Kidney (tissue), 14 donors: Measurements from ENCODE around the gene TAAR2. TPM values are rescaled to one million over a fixed set of nuclear protein-coding genes. Genes with fewer than 3 reads are reported as not detected.

Source experiments
- DNase-seq, 5 donors: peaks; one replicate each; pipeline ENCODE4 v3.0.0-alpha.2; 2013 to 2020
- FAIRE-seq: peaks from 2 replicates; lab custom pipeline; 2012; peaks lifted over from hg19 to GRCh38; lab: Jason Lieb, UNC
- H3K27ac ChIP-seq, 2 donors: one replicate each; pipeline ENCODE4 v1.7.0; 2013; ENCODE audit warnings: low read depth in 2 of 2, low read length in 2 of 2, inconsistent platforms in 1 of 2
- H3K27me3 ChIP-seq: one replicate; pipeline ENCODE4 v1.7.1; 2013; ENCODE audit warnings: low read length, inconsistent platforms; ENCODE audit not compliant: control insufficient read depth, insufficient read depth
- H3K36me3 ChIP-seq, 3 donors: one replicate each; pipeline versions ENCODE4 v1.7.0 to v1.7.1; 2013; ENCODE audit warnings: low read length in 3 of 3, control low read depth in 1 of 3, inconsistent platforms in 1 of 3; ENCODE audit not compliant: insufficient read depth in 3 of 3, control insufficient read depth in 2 of 3
- H3K4me1 ChIP-seq, 3 donors: one replicate each; pipeline versions ENCODE4 v1.7.0 to v1.7.1; 2013; ENCODE audit warnings: low read length in 3 of 3, inconsistent platforms in 1 of 3, low read depth in 1 of 3; ENCODE audit not compliant: control insufficient read depth in 2 of 3, insufficient read depth in 2 of 3
- H3K4me3 ChIP-seq, 3 donors: one replicate each; pipeline versions ENCODE4 v1.7.0 to v1.8.1; 2013; ENCODE audit warnings: low read length in 3 of 3, control low read depth in 1 of 3, inconsistent platforms in 1 of 3
- H3K9ac ChIP-seq, 3 donors: one replicate each; pipeline versions ENCODE4 v1.7.0 to v1.7.1; 2013; ENCODE audit warnings: low read length in 3 of 3, control low read depth in 1 of 3, inconsistent platforms in 1 of 3
- H3K9me3 ChIP-seq, 3 donors: one replicate each; pipeline versions ENCODE4 v1.7.0 to v1.7.1; 2013; ENCODE audit warnings: low read length in 3 of 3, control low read depth in 1 of 3, inconsistent platforms in 1 of 3; ENCODE audit not compliant: control insufficient read depth in 2 of 3, insufficient read depth in 1 of 3
- intact Hi-C: fragments of 100-400 bp; cut with DNase I; formaldehyde crosslinking; loops from one replicate; pipeline ENCODE4 v1.11.1; 2022
- polyA plus RNA-seq: library from polyadenylated mRNA; stranded (reverse); fragments of 350-450 nt; fragmentation: Illumina TruSeq; extraction: RNeasy Lipid Tissue Mini Kit (QIAGEN cat#74804); gene quantifications from one replicate; pipeline ENCODE4 v1.2.3, GENCODE V29; 2014; ENCODE audit warnings: low read depth, low replicate concordance; ENCODE audit not compliant: insufficient read depth
- total RNA-seq: library from RNA; stranded (reverse); fragmentation: NEBNext Ultra II Directional; extraction: Animal tissue kit (Norgen Biotek cat#: 25700); gene quantifications from one replicate; pipeline ENCODE4 v1.2.1, GENCODE V29; 2021
- TF ChIP-seq, protein P1 (sequence below): IDR thresholded peaks from 3 replicates; pipeline ENCODE4 v1.5.1; 2012; ENCODE audit warnings: mild to moderate bottlenecking, moderate library complexity, borderline replicate concordance; ENCODE audit not compliant: insufficient read depth; ENCODE audit errors: extremely low read depth
- donor health status: control.
- donor health status: control.
- donor health status: control.
- donor health status: control.
- donor health status: control.
- donor health status: DM: yes; HTN: yes; CAD: no.
- donor health status: Normal renal cell carcinoma (clear cell type).

Gene TAAR2
- total and polyA plus RNA-seq, 2 donors from 2014 or later, result not detected

- no peaks in the 10 kb centered on the region for H3K27me3 ChIP-seq
- TF ChIP-seq, protein P1, sequence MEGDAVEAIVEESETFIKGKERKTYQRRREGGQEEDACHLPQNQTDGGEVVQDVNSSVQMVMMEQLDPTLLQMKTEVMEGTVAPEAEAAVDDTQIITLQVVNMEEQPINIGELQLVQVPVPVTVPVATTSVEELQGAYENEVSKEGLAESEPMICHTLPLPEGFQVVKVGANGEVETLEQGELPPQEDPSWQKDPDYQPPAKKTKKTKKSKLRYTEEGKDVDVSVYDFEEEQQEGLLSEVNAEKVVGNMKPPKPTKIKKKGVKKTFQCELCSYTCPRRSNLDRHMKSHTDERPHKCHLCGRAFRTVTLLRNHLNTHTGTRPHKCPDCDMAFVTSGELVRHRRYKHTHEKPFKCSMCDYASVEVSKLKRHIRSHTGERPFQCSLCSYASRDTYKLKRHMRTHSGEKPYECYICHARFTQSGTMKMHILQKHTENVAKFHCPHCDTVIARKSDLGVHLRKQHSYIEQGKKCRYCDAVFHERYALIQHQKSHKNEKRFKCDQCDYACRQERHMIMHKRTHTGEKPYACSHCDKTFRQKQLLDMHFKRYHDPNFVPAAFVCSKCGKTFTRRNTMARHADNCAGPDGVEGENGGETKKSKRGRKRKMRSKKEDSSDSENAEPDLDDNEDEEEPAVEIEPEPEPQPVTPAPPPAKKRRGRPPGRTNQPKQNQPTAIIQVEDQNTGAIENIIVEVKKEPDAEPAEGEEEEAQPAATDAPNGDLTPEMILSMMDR, result no peak
- no peak for FAIRE-seq
Observed at GRCh38 chr6:132596201-132596600, 27.9 kb downstream of the TAAR2 start.

GRCh38 chr6:132592855-132593254 lies 31.2 kb downstream of the TAAR2 start:
- Histone ChIP-seq H3K4me3 (no peak overlapping the region), H3K36me3 (no peaks in the 10 kb centered on the region), H3K4me1 (no peaks in the 10 kb centered on the region), H3K27me3 (no peaks in the 10 kb centered on the region), H3K27ac (no peak overlapping the region), H3K9me3 (no peaks in the 10 kb centered on the region), H3K9ac (no peak overlapping the region)
- FAIRE-seq (no peak), DNase-seq (no peak)
- TF ChIP-seq, protein P1, result no peak
- intact Hi-C loops, result no loop called here

More at GRCh38 chr6:132596201-132596600, 27.9 kb downstream of the TAAR2 start:
- intact Hi-C loops, result no loop called here
- no peaks in the 10 kb centered on the region for H3K4me1 ChIP-seq
- H3K9me3 ChIP-seq, result no peaks in the 10 kb centered on the region
- H3K9ac ChIP-seq, result no peak overlapping the region
- no peak overlapping the region for H3K4me3 ChIP-seq
- no peak for DNase-seq
- H3K27ac ChIP-seq, result no peak overlapping the region
- H3K36me3 ChIP-seq, result no peaks in the 10 kb centered on the region

DNA sequence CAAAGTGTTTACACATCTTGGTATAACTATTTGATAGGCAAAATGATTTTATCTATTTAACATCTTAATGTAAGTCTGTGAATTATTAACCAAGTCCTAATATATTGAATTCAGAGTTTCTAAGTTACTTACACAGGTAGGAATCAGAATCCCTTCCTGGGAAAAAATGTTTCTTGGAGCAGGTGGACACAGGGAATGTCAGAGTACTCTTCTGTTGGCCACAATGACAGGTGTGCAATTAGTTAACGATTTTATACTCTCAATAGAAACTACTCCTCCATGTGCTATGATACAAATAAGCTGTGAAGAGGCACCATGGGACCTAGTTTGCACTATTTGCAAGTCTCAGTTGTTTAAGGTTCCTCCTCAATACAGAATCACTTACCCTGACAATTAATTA lies 33.7 kb downstream of the TAAR2 start:
- no peaks in the 10 kb centered on the region for H3K27me3 ChIP-seq
- TF ChIP-seq, protein P1, result no peak
- DNase-seq (no peak), FAIRE-seq (no peak)
- no peaks in the 10 kb centered on the region for H3K4me1 ChIP-seq
- H3K9ac ChIP-seq, result no peak overlapping the region
- no peaks in the 10 kb centered on the region for H3K9me3 ChIP-seq
- intact Hi-C loops, result no loop called here
- H3K36me3 ChIP-seq, result no peaks in the 10 kb centered on the region
- no peak overlapping the region for H3K27ac ChIP-seq
- no peak overlapping the region for H3K4me3 ChIP-seq

GRCh38 chr6:132589454-132589853 lies 34.6 kb downstream of the TAAR2 start, which contains the start of gene TAAR5:
TSS of gene TAAR5 (minus strand) at chr6:132589741. CDS start at chr6:132589686, 55 bp downstream.
- H3K4me3 ChIP-seq, result no peak within 1 kb of the TSS
- intact Hi-C loops, result no loop called here
- TF ChIP-seq, protein P1, result no peak

More at GRCh38 chr6:132589454-132589853, 34.6 kb downstream of the TAAR2 start, which contains the start of gene TAAR5:
- H3K9me3 ChIP-seq, result no peaks in the 10 kb centered on the region
- no peak for FAIRE-seq
- no peaks in the 10 kb centered on the region for H3K36me3 ChIP-seq
- DNase-seq, result no peak
- no peaks in the 10 kb centered on the region for H3K27me3 ChIP-seq
- H3K27ac ChIP-seq, result no peak within 1 kb of the TSS
- H3K9ac ChIP-seq, result no peak within 1 kb of the TSS
- H3K4me1 ChIP-seq, result no peaks in the 10 kb centered on the region
